GM19193 (cell line): ENCODE data around the gene MT1F.

Source experiments
- POLR2A ChIP-seq: IDR thresholded peaks from 4 replicates; pipeline ENCODE4 v1.6.1; 2011; ENCODE audit not compliant: insufficient read depth, insufficient read length; ENCODE audit errors: extremely low read depth

The MT1F gene

GRCh38 chr16:56657555-56658326, at the start of gene MT1F:
TSS of gene MT1F (plus strand) at chr16:56657959. CDS start at chr16:56658059, 100 bp downstream.
- TF ChIP-seq POLR2A, result no peak

DNA sequence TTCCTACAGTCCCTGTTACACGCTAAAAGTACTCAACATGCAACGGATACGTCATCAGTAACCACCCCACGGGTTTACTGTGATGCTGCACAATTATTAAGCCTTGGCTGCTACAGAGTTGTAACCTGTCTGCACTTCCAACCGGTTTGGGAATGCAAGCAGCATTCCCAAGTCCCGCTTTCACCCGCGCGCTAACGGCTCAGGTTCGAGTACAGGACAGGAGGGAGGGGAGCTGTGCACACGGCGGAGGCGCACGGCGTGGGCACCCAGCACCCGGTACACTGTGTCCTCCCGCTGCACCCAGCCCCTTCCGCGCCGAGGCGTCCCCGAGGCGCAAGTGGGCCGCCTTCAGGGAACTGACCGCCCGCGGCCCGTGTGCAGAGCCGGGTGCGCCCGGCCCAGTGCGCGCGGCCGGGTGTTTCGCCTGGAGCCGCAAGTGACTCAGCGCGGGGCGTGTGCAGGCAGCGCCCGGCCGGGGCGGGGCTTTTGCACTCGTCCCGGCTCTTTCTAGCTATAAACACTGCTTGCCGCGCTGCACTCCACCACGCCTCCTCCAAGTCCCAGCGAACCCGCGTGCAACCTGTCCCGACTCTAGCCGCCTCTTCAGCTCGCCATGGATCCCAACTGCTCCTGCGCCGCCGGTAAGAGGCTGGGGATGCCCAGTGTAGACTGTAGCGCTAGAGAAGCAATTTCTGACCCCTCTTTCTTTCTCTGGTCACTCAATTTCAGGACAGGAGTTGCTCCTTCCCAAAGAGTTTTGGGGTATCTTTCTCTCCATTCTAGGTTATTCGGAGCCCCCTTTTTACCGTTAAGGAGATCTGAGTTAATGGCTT, 49.5 kb upstream of the MT1F start, which contains the start of gene MT2A:
MT2A (plus strand) TSS at position 542 of the 833 bp plus-strand sequence; CDS start at position 614, 72 bp downstream.
- peak; percentile 58 for TF ChIP-seq POLR2A

DNA sequence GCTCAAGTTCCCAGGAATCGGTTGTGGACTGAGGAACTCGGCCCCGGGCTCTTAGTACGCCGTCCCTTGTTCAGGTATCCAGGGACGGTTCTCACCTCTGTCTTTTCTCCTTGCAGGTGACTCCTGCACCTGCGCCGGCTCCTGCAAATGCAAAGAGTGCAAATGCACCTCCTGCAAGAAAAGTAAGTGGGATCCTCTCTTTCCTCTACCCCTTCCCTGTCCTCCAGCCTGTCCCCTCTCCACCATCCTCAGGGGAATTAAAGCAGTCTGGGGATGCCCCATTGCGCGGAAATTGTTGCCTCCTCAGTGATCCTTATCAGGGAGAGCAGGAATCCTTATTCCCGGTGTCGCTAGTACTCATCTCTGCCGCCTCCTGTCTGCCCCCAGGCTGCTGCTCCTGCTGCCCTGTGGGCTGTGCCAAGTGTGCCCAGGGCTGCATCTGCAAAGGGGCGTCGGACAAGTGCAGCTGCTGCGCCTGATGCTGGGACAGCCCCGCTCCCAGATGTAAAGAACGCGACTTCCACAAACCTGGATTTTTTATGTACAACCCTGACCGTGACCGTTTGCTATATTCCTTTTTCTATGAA, 48.8 kb upstream of the MT1F start:
- TF ChIP-seq POLR2A, result no peak

GRCh38 chr16:56609463-56609921, 48.3 kb upstream of the MT1F start:
- TF ChIP-seq POLR2A, result no peak

- TF ChIP-seq POLR2A, result peak; percentile 11
Observed at GRCh38 chr16:56610017-56610608, 47.6 kb upstream of the MT1F start.

DNA sequence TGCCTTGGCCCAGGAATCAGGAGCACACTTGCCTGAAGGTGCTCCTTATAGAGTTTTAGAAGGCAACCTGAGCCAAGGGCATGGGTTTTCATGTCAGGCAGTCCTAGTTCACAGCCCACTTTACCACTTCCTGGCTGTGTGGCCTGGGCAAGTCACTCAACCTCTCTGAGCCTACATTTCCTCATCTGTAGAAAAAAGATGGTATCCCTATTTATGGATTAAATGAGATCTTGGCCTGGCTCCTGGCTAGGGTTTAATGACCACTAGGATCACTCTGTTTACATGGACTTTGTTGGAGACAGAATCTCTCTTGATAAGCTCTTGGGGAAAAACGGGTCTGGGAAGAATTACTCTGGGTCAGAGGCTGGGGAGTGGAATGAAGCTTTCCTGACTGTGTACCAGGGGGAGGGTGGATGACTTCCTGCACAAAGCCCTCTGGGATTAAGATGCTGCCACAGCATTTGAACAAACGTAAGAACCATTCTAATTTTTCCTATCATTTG, 47.1 kb upstream of the MT1F start:
- TF ChIP-seq POLR2A, result no peak

DNA sequence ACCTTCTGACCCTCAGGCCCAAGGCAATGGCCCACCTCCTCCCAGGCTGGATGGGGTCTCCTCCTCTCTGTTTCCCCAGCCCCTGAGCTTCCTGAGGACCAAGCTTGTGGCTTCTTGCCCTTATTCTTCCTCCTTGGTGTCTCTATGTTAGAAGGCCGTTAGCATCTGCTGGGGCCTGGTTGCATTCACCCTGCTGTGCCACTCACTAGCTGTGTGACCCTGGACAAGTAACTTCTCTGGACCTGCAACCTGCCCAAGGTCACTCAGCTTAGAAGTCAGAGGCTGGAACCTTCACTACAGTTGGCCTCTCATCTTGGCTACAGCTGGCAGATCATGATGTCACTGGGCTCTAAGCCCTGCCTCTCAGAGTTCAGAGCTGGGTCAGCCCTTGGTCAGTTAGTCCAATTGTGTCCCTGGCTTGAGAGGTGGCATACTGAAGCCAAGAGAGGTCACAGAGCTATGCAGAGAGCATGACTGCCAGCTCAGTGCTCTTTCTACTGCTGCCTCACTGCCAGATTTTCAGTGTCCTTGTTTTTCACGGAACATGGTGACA, 46.4 kb upstream of the MT1F start:
- TF ChIP-seq POLR2A, result no peak

DNA sequence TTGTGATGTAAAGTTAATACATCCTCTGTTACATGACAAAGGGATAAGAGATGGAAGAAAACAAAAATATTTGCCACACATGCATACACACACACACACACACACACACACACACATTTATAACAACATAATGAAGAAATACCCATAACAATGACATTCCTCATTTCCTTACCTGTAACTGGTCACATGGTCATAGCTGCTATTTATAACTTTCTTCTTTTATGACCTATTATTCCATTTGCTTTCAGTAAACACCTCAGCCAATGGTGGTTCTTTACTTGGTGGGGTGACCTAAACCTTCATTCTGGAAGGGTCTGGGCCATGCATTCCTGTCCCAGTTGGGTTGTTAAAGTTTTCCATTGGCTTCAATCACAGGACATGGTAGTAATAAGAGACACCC, 44.1 kb upstream of the MT1F start:
- TF ChIP-seq POLR2A, result no peak

- TF ChIP-seq POLR2A, result no peak
Observed at GRCh38 chr16:56614549-56614991, 43.2 kb upstream of the MT1F start.

DNA sequence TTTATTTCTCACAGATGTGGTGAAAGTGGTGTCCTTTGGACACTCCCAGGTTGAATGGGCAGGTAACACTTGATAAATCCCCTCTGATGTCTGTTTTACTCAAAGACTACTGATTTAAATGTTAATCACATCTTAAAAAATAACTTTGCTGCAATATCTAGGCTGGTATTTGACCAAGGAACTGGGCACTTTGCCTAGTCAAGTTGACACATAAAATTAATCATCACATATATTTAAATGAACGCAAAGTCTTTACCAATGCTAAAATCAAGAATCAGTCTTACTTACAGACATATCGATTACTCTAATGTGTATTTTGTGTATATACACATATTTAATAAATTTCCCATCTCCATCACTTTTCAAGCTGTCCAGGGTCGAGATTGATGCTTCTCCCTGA, 42.4 kb upstream of the MT1F start:
- TF ChIP-seq POLR2A, result no peak

- no peak for TF ChIP-seq POLR2A
Observed at GRCh38 chr16:56616608-56617211, 41.0 kb upstream of the MT1F start.

DNA sequence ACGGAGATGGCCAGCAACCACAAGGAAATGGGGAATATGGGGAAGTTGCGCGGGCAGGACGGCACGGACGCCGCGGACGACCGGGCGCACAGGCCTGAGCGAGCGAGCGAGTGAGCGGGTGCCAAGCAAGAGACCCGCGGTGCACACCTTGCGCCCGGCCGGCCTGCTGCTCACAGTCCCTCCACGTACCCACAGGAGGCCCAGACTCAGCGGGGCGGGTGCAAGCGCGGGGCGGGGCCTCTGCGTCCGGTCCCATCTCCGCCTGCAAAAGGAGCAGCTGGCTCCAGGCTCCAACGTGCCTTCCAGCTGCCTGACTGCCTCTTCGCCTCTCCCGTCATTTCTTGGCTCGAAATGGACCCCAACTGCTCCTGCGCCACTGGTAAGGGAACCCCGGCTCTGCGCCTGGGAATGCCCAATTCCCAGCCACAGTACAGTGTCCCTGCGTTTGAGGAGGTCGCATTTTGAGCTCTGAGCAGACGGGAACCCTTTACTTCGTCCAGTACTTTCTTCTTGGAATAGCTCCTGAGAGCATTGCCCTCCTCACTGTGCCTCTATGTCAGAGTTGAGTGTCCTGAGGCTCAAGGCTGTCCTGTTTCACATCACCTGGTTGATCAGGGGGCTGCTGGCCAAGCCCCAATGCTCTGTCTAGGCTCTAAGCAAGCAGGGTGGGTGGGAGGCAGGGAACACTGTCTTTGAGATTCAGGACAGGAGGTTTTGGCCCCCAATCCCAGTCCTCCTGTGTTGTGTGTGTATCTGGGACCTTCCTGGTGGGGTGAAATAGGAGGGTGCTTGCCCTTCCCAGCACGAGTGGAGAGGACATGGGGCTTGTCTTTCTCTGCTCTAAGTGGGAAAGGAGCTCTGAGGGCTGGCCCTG, 40.3 kb upstream of the MT1F start:
- TF ChIP-seq POLR2A, result no peak

GRCh38 chr16:56618138-56618537, 39.6 kb upstream of the MT1F start:
- TF ChIP-seq POLR2A, result no peak
